GM23338 (cell line): Measurements from ENCODE around the gene WNT2. TPM values are rescaled to one million over a fixed set of nuclear protein-coding genes. Genes with fewer than 3 reads are reported as not detected.

Experiments
- ATAC-seq: fragments of 200-7000 bp; cut with Tn5 transposase; 3 replicates; pipeline ENCODE4 v1.9.1; 2020
- DNase-seq: peaks from one replicate; pipeline ENCODE4 v3.0.0-alpha.2; 2015; ENCODE audit warnings: low spot score
- H2AFZ ChIP-seq: fragments of 200-600 bp; sonication (generic); 2 replicates; pipeline ENCODE4 v1.8.0; 2016; ENCODE audit warnings: antibody characterized with exemption, mild to moderate bottlenecking, moderate library complexity
- H3F3A ChIP-seq: fragments of 200-600 bp; sonication (generic); replicated peaks from 2 replicates; pipeline ENCODE4 v1.8.0; 2017; ENCODE audit warnings: antibody characterized with exemption, mixed run types, low read depth
- H3K27ac ChIP-seq: fragments of 200-600 bp; sonication (generic); 2 replicates; pipeline ENCODE4 v1.6.1; 2016; ENCODE audit warnings: low read depth
- H3K27me3 ChIP-seq: fragments of 200-600 bp; sonication (generic); 2 replicates; pipeline ENCODE4 v1.8.0; 2016; ENCODE audit warnings: mild to moderate bottlenecking, mixed run types, moderate library complexity; ENCODE audit not compliant: insufficient read depth
- H3K36me3 ChIP-seq: fragments of 200-600 bp; sonication (generic); 2 replicates; pipeline ENCODE4 v1.8.0; 2016; ENCODE audit warnings: mild to moderate bottlenecking; ENCODE audit not compliant: insufficient read depth
- H3K4me1 ChIP-seq: fragments of 200-600 bp; sonication (generic); 2 replicates; pipeline ENCODE4 v1.8.0; 2016; ENCODE audit warnings: mild to moderate bottlenecking, moderate library complexity; ENCODE audit not compliant: insufficient read depth
- H3K4me2 ChIP-seq: fragments of 200-600 bp; sonication (generic); 2 replicates; pipeline ENCODE4 v1.7.1; 2017; ENCODE audit warnings: mixed run types
- H3K4me3 ChIP-seq: fragments of 200-600 bp; sonication (generic); 2 replicates; pipeline ENCODE4 v1.6.1; 2016; ENCODE audit warnings: mixed run types
- H3K79me2 ChIP-seq: fragments of 200-600 bp; sonication (generic); replicated peaks from 2 replicates; pipeline ENCODE4 v1.8.0; 2017; ENCODE audit warnings: mild to moderate bottlenecking; ENCODE audit not compliant: insufficient read depth
- H3K9me2 ChIP-seq: fragments of 200-600 bp; sonication (generic); 2 replicates; pipeline ENCODE4 v1.8.0; 2017; ENCODE audit not compliant: insufficient read depth
- H4K20me1 ChIP-seq: fragments of 200-600 bp; sonication (generic); replicated peaks from 2 replicates; pipeline ENCODE4 v1.8.0; 2017; ENCODE audit warnings: mild to moderate bottlenecking; ENCODE audit not compliant: insufficient read depth
- H3K27ac Mint-ChIP-seq: 2 replicates; pipeline ENCODE4 v1.8.0; 2020; ENCODE audit warnings: inconsistent platforms, mild to moderate bottlenecking, moderate library complexity, mixed read lengths
- H3K27me3 Mint-ChIP-seq: 3 replicates; pipeline ENCODE4 v1.8.0; 2022; ENCODE audit warnings: low read depth, mild to moderate bottlenecking, moderate library complexity, mixed read lengths, inconsistent platforms; ENCODE audit not compliant: insufficient read depth, poor library complexity
- H3K36me3 Mint-ChIP-seq: 3 replicates; pipeline ENCODE4 v1.8.0; 2021; ENCODE audit warnings: low read depth, mild to moderate bottlenecking, inconsistent platforms, moderate library complexity, mixed read lengths
- H3K4me1 Mint-ChIP-seq: 3 replicates; pipeline ENCODE4 v1.8.0; 2020; ENCODE audit warnings: mild to moderate bottlenecking, inconsistent platforms, mixed read lengths
- H3K4me3 Mint-ChIP-seq: 3 replicates; pipeline ENCODE4 v1.8.0; 2021; ENCODE audit warnings: moderate library complexity, mild to moderate bottlenecking, inconsistent platforms, mixed read lengths
- H3K9me3 Mint-ChIP-seq: 3 replicates; pipeline ENCODE4 v1.8.0; 2020; ENCODE audit warnings: moderate library complexity, mild to moderate bottlenecking, inconsistent platforms, mixed read lengths
- EZH2 ChIP-seq: fragments of 200-600 bp; sonication (generic); IDR thresholded peaks from one replicate; pipeline ENCODE4 v1.8.0; 2017; ENCODE audit warnings: antibody characterized with exemption, mild to moderate bottlenecking, low read depth; ENCODE audit not compliant: unreplicated experiment
- JUNB ChIP-seq: IDR thresholded peaks from one replicate; pipeline ENCODE4 v1.6.1; 2016; ENCODE audit warnings: antibody characterized with exemption; ENCODE audit not compliant: unreplicated experiment
- ZNF114 ChIP-seq: fragments of 250-450 bp; sonication (Bioruptor Pico); IDR thresholded peaks from 2 replicates; pipeline ENCODE4 v1.5.0; 2020; ENCODE audit warnings: mild to moderate bottlenecking, moderate library complexity
- long read RNA-seq: library from polyadenylated mRNA; unstranded; transcript quantifications from one replicate; pipeline ENCODE4 v2.0.0, GENCODE V29; 2020; ENCODE audit not compliant: unreplicated experiment
- polyA plus RNA-seq: library from polyadenylated mRNA; unstranded; fragments of >200 nt; fragmentation: Nextera tagmentation; extraction: Ambion mirVana; gene quantifications from 2 replicates; pipeline ENCODE4 v1.2.1, GENCODE V29; 2016
- total RNA-seq: library from RNA; depleted of rRNA; stranded (reverse); fragments of >200 nt; shearing (Covaris generic); gene quantifications from 2 replicates; pipeline ENCODE4 v1.2.3, GENCODE V29; 2014; rRNA removed
- TF ChIP-seq, protein P1 (sequence below): fragments of 250-450 bp; sonication (Bioruptor Pico); IDR thresholded peaks from 2 replicates; pipeline ENCODE4 v1.5.0; 2020; ENCODE audit warnings: mild to moderate bottlenecking, moderate library complexity

WNT2 gene
- total RNA-seq: not detected in 2 replicates
- 0.09 TPM in 1 of 2 replicates, not detected in the other for polyA plus RNA-seq
- long read RNA-seq: 0 reads

DNA sequence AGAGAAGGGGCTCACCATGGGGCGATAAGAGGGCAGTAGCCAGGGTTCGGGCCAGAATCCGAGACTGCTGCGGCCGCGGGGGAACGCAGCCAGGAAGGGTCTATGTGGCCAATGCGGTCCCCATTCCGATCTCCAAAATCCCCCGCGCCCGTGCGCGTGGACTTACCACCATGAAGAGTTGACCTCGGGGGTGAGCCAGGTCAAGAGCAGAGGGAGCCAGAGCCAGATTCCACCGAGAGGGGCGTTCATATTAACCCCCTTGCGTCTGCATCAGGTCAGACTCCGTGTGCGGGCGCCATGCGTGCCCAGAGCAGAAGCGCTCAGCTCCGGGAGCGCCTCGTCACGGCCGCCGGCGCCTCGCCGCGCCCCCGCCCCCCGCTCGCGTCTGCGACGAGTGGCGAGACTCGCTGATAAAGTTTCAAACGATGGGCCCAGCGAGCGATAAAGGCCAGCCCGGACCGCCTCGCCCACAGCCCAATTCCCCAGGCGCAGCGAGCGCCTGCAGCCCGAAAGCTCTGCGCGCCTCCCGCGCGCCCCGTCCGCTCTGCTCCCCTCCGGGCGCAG lies at the start of gene WNT2:
TSS of gene WNT2 (minus strand) at position 318 of the 564 bp plus-strand sequence. CDS start at position 249, 69 bp downstream.
- Histone ChIP-seq H2AFZ (peak within 1 kb of the TSS; percentile 99), H3K79me2 (no peaks in the 10 kb centered on the region), H3K27me3 (peaks cover 99% of the 10 kb centered on the region), H4K20me1 (peaks cover 9% of the 10 kb centered on the region; the same call in 1 of the 2 replicates), H3K27ac (no peak within 1 kb of the TSS), H3K4me1 (peaks cover 4% of the 10 kb centered on the region), H3K9me2 (no peaks in the 10 kb centered on the region), H3K4me3 (peak within 1 kb of the TSS; percentile 84), H3F3A (0 out of 2 replicates have a peak, but pooled peaks cover 3% of the 10 kb centered on the region), H3K4me2 (peak within 1 kb of the TSS; percentile 98), H3K36me3 (0 out of 2 replicates have a peak, but pooled peaks cover 4% of the 10 kb centered on the region)
- TF ChIP-seq EZH2 (peak; percentile 91), JUNB (no peak)
- TF ChIP-seq, protein P1, sequence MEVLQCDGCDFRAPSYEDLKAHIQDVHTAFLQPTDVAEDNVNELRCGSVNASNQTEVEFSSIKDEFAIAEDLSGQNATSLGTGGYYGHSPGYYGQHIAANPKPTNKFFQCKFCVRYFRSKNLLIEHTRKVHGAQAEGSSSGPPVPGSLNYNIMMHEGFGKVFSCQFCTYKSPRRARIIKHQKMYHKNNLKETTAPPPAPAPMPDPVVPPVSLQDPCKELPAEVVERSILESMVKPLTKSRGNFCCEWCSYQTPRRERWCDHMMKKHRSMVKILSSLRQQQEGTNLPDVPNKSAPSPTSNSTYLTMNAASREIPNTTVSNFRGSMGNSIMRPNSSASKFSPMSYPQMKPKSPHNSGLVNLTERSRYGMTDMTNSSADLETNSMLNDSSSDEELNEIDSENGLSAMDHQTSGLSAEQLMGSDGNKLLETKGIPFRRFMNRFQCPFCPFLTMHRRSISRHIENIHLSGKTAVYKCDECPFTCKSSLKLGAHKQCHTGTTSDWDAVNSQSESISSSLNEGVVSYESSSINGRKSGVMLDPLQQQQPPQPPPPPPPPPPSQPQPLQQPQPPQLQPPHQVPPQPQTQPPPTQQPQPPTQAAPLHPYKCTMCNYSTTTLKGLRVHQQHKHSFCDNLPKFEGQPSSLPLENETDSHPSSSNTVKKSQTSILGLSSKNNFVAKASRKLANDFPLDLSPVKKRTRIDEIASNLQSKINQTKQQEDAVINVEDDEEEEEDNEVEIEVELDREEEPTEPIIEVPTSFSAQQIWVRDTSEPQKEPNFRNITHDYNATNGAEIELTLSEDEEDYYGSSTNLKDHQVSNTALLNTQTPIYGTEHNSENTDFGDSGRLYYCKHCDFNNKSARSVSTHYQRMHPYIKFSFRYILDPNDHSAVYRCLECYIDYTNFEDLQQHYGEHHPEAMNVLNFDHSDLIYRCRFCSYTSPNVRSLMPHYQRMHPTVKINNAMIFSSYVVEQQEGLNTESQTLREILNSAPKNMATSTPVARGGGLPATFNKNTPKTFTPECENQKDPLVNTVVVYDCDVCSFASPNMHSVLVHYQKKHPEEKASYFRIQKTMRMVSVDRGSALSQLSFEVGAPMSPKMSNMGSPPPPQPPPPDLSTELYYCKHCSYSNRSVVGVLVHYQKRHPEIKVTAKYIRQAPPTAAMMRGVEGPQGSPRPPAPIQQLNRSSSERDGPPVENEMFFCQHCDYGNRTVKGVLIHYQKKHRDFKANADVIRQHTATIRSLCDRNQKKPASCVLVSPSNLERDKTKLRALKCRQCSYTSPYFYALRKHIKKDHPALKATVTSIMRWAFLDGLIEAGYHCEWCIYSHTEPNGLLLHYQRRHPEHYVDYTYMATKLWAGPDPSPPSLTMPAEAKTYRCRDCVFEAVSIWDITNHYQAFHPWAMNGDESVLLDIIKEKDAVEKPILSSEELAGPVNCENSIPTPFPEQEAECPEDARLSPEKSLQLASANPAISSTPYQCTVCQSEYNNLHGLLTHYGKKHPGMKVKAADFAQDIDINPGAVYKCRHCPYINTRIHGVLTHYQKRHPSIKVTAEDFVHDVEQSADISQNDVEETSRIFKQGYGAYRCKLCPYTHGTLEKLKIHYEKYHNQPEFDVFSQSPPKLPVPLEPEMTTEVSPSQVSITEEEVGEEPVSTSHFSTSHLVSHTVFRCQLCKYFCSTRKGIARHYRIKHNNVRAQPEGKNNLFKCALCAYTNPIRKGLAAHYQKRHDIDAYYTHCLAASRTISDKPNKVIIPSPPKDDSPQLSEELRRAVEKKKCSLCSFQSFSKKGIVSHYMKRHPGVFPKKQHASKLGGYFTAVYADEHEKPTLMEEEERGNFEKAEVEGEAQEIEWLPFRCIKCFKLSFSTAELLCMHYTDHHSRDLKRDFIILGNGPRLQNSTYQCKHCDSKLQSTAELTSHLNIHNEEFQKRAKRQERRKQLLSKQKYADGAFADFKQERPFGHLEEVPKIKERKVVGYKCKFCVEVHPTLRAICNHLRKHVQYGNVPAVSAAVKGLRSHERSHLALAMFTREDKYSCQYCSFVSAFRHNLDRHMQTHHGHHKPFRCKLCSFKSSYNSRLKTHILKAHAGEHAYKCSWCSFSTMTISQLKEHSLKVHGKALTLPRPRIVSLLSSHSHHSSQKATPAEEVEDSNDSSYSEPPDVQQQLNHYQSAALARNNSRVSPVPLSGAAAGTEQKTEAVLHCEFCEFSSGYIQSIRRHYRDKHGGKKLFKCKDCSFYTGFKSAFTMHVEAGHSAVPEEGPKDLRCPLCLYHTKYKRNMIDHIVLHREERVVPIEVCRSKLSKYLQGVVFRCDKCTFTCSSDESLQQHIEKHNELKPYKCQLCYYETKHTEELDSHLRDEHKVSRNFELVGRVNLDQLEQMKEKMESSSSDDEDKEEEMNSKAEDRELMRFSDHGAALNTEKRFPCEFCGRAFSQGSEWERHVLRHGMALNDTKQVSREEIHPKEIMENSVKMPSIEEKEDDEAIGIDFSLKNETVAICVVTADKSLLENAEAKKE: no peak
- H3K27ac Mint-ChIP-seq: no peak within 1 kb of the TSS
- ATAC-seq: peak; percentile 42
- H3K9me3 Mint-ChIP-seq: peaks cover 7% of the 10 kb centered on the region; the same call in 2 of the 3 replicates
- H3K4me1 Mint-ChIP-seq: peaks cover 15% of the 10 kb centered on the region; the same call in 2 of the 3 replicates
- H3K4me3 Mint-ChIP-seq: peak within 1 kb of the TSS; percentile 83
- no peaks in the 10 kb centered on the region for H3K36me3 Mint-ChIP-seq
- peak; percentile 35 for DNase-seq
- peaks cover 76% of the 10 kb centered on the region for H3K27me3 Mint-ChIP-seq

DNA sequence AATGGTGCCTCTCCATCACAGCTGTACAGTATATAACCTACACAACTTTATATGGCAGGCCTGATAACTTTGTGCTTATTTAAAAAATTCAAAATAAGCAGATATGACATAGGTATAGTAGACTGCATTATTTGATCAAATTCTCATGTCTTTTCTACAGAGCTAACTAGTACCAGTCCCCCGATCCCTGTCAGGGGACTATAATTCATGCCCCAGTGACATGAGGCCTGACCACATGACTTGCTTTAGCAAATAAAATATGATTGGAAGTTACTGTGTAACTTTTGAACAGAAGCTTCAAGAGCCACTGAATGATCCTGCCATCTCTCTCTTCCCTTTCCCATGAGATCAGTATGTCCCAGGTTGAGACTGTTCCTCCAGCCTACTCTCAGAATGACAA lies 49.2 kb upstream of the WNT2 start:
- Histone ChIP-seq H3K27ac (no peak overlapping the region), H3K4me1 (no peaks in the 10 kb centered on the region), H3K9me2 (no peaks in the 10 kb centered on the region), H3K4me3 (no peak overlapping the region), H2AFZ (no peak overlapping the region), H3K36me3 (no peaks in the 10 kb centered on the region), H3K4me2 (no peak overlapping the region), H3K79me2 (no peaks in the 10 kb centered on the region), H3K27me3 (no peaks in the 10 kb centered on the region), H3F3A (no peaks in the 10 kb centered on the region), H4K20me1 (no peaks in the 10 kb centered on the region)
- H3K4me3 Mint-ChIP-seq: no peak overlapping the region
- H3K9me3 Mint-ChIP-seq: no peaks in the 10 kb centered on the region
- H3K27ac Mint-ChIP-seq: no peak overlapping the region
- peaks cover 5% of the 10 kb centered on the region; the same call in 2 of the 3 replicates for H3K4me1 Mint-ChIP-seq
- ATAC-seq (no peak), DNase-seq (no peak)
- no peaks in the 10 kb centered on the region for H3K36me3 Mint-ChIP-seq
- no peaks in the 10 kb centered on the region for H3K27me3 Mint-ChIP-seq
- TF ChIP-seq JUNB: no peak
- TF ChIP-seq ZNF114 (CRISPR knock-in tag): no peak
